ENCODE data around the gene TEX19. TPM values are rescaled to one million over a fixed set of nuclear protein-coding genes. Genes with fewer than 3 reads are reported as not detected.
"Not testable (repeated sequence)": the region's sequence is repeated elsewhere in the genome, so short reads cannot be mapped to it uniquely, and the experiment has no call there.

The TEX19 gene
- total and polyA plus RNA-seq, 9 donors, result 0.07 to 0.17 (median 0.09) TPM; not detected in 1

DNA sequence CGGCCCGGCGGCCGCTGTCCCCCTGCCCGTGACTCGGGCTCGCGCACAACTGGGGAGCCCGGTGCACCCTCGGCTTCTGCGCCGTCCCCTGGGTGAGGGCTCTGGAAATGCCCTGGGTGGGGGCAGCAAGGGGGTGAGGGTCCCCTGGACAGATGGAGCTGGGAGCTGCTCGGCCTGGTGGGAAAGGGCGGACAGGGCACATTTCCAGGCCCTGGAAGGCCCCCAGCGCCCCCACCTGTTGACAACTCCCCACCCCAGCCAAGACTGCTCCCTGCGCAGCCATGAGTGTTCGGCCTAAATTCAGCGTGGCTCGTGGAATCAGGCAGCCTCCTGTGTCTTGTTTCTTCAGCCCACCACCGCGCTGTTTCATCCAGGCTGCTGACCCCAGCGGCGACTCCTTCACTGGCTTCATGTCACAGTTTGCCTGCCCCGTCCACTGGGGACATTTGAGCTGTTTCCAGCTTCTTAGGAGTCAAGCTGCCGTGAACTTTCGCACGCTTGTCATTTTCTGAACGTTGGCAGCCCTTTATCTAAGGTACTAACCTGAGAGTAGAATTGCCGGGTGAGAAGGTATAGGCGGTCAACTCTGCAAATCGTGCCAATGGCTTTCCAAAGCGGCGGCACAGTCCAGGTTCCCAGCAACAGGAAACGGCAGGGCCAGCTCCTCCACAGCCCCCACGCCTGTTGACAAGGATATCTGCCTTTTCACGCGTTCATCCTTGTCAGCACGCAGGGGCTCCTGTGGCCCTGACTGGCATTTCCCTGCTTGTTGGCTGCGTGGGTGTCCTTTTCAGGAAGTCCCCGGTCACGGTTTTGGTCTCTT is 13.4 kb downstream of the TEX19 start:
- peak overlapping the region; percentile 50 for H3K4me3 ChIP-seq (ENCODE audit: low read length)
- H3K36me3 ChIP-seq (ENCODE audit: control insufficient read depth, insufficient read depth, low read length), result peaks cover 4% of the 10 kb centered on the region
- no peak for DNase-seq
- H3K9me3 ChIP-seq (replicated peaks; ENCODE audit: control insufficient read depth, low read depth, low read length), result no peaks in the 10 kb centered on the region
- H3K4me1 ChIP-seq (ENCODE audit: control insufficient read depth, insufficient read depth, low read length), result peaks cover 18% of the 10 kb centered on the region
- peak overlapping the region; percentile 42 for H3K27ac ChIP-seq (ENCODE audit: low read length)
- 55% methylated on average over 31 of the region's 41 CpGs for WGBS (ENCODE audit: insufficient coverage)
- H3K27me3 ChIP-seq (ENCODE audit: control insufficient read depth, insufficient read depth, low read length), result peaks cover 65% of the 10 kb centered on the region

GRCh38 chr17:82373072-82373452 is 14.0 kb downstream of the TEX19 start:
- peak overlapping the region; percentile 50 for H3K4me3 ChIP-seq (ENCODE audit: low read length)
- not testable (repeated sequence) for DNase-seq; H3K9me3 ChIP-seq (replicated peaks; ENCODE audit: control insufficient read depth, low read depth, low read length); H3K36me3 ChIP-seq (ENCODE audit: control insufficient read depth, insufficient read depth, low read length); H3K27ac ChIP-seq (ENCODE audit: low read length)
- H3K4me1 ChIP-seq (ENCODE audit: control insufficient read depth, insufficient read depth, low read length), result peaks cover 20% of the 10 kb centered on the region
- 91% methylated on average over 9 of the region's 10 CpGs for WGBS (ENCODE audit: insufficient coverage)
- H3K27me3 ChIP-seq (ENCODE audit: control insufficient read depth, insufficient read depth, low read length), result peaks cover 64% of the 10 kb centered on the region

- Histone ChIP-seq H3K4me3 (ENCODE audit: low read length) (no peak overlapping the region), H3K27ac (ENCODE audit: low read length) (no peak overlapping the region), H3K9me3 (replicated peaks; ENCODE audit: control insufficient read depth, low read depth, low read length) (no peaks in the 10 kb centered on the region), H3K4me1 (ENCODE audit: control insufficient read depth, insufficient read depth, low read length) (peaks cover 27% of the 10 kb centered on the region), H3K36me3 (ENCODE audit: control insufficient read depth, insufficient read depth, low read length) (peaks cover 4% of the 10 kb centered on the region), H3K27me3 (ENCODE audit: control insufficient read depth, insufficient read depth, low read length) (peaks cover 71% of the 10 kb centered on the region)
- no peak for DNase-seq
- WGBS (ENCODE audit: insufficient coverage), result 86% methylated on average over 33 of the region's 37 CpGs
These were observed 14.9 kb downstream of the TEX19 start for GRCh38 chr17:82373731-82374625.

GRCh38 chr17:82374626-82375331 is 15.7 kb downstream of the TEX19 start:
- no peak for DNase-seq
- H3K36me3 ChIP-seq (ENCODE audit: control insufficient read depth, insufficient read depth, low read length), result peaks cover 4% of the 10 kb centered on the region
- H3K4me3 ChIP-seq (ENCODE audit: low read length), result no peak overlapping the region
- 34% methylated on average over 79 of the region's 79 CpGs for WGBS (ENCODE audit: insufficient coverage)
- H3K27ac ChIP-seq (ENCODE audit: low read length), result no peak overlapping the region
- peaks cover 67% of the 10 kb centered on the region for H3K27me3 ChIP-seq (ENCODE audit: control insufficient read depth, insufficient read depth, low read length)
- peaks cover 32% of the 10 kb centered on the region for H3K4me1 ChIP-seq (ENCODE audit: control insufficient read depth, insufficient read depth, low read length)
- no peaks in the 10 kb centered on the region for H3K9me3 ChIP-seq (replicated peaks; ENCODE audit: control insufficient read depth, low read depth, low read length)

DNA sequence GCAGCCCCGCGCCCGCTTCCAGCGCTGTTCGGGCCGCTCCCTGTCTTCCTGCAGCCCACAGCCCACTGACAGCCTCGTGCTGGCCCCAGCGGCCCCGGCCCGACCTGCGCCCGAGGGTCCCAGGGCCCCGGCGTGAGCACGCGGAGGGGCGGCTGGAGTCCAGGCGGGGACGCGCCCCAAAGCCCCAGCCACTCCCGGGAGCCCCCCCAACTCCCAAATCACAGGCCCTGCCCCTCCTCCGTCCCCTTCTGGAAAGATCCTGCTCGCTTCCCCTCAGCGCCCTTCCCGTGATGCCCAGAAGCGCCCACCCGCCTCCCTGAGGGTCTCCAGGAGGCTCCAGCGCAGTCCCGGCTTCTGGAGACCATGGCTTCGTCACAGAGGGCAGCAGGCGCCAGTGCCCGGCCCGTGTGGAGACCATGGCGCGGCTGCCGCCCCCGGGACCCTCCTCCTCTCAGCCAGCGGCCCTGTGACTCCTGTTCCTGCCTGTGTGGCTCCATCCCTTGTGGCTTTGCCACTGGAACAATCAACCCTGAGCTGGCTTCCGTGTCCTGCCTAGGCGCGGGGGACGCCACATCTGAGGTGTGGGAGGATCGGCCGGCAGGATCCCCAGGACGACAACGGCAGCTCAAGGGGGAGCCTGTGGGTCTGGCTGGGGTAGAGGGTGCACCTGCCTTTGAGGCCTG is 16.5 kb downstream of the TEX19 start:
- DNase-seq, result no peak
- 60% methylated on average over 34 of the region's 46 CpGs for WGBS (ENCODE audit: insufficient coverage)
- H3K9me3 ChIP-seq (replicated peaks; ENCODE audit: control insufficient read depth, low read depth, low read length), result no peaks in the 10 kb centered on the region
- peaks cover 4% of the 10 kb centered on the region for H3K36me3 ChIP-seq (ENCODE audit: control insufficient read depth, insufficient read depth, low read length)
- H3K4me1 ChIP-seq (ENCODE audit: control insufficient read depth, insufficient read depth, low read length), result peaks cover 33% of the 10 kb centered on the region
- H3K27ac ChIP-seq (ENCODE audit: low read length), result no peak overlapping the region
- H3K4me3 ChIP-seq (ENCODE audit: low read length), result no peak overlapping the region
- H3K27me3 ChIP-seq (ENCODE audit: control insufficient read depth, insufficient read depth, low read length), result peaks cover 63% of the 10 kb centered on the region

GRCh38 chr17:82376042-82376730 is 17.1 kb downstream of the TEX19 start:
- 65% methylated on average over 14 of the region's 16 CpGs for WGBS (ENCODE audit: insufficient coverage)
- peaks cover 59% of the 10 kb centered on the region for H3K27me3 ChIP-seq (ENCODE audit: control insufficient read depth, insufficient read depth, low read length)
- DNase-seq, result no peak
- no peak overlapping the region for H3K4me3 ChIP-seq (ENCODE audit: low read length)
- no peak overlapping the region for H3K27ac ChIP-seq (ENCODE audit: low read length)
- peaks cover 31% of the 10 kb centered on the region for H3K4me1 ChIP-seq (ENCODE audit: control insufficient read depth, insufficient read depth, low read length)
- no peaks in the 10 kb centered on the region for H3K9me3 ChIP-seq (replicated peaks; ENCODE audit: control insufficient read depth, low read depth, low read length)
- peaks cover 4% of the 10 kb centered on the region for H3K36me3 ChIP-seq (ENCODE audit: control insufficient read depth, insufficient read depth, low read length)

DNA sequence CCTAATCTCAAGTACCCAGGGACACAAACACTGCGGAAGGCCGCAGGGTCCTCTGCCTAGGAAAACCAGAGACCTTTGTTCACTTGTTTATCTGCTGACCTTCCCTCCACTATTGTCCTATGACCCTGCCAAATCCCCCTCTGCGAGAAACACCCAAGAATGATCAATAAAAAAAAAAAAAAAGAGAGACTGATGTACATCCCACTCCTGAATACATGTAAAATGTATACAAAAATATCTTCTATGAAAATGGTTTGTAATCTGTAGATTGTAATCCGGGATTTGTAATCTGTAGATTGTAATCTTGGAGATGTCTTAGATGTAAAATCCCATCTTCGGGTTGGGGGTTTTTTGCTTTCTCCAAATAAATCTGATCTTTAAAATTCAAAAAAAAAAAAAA is 18.2 kb downstream of the TEX19 start:
- peaks cover 51% of the 10 kb centered on the region for H3K27me3 ChIP-seq (ENCODE audit: control insufficient read depth, insufficient read depth, low read length)
- no CpG with 5 or more reads among the region's 5 CpGs for WGBS (ENCODE audit: insufficient coverage)
- H3K27ac ChIP-seq (ENCODE audit: low read length), result not testable (repeated sequence)

DNA sequence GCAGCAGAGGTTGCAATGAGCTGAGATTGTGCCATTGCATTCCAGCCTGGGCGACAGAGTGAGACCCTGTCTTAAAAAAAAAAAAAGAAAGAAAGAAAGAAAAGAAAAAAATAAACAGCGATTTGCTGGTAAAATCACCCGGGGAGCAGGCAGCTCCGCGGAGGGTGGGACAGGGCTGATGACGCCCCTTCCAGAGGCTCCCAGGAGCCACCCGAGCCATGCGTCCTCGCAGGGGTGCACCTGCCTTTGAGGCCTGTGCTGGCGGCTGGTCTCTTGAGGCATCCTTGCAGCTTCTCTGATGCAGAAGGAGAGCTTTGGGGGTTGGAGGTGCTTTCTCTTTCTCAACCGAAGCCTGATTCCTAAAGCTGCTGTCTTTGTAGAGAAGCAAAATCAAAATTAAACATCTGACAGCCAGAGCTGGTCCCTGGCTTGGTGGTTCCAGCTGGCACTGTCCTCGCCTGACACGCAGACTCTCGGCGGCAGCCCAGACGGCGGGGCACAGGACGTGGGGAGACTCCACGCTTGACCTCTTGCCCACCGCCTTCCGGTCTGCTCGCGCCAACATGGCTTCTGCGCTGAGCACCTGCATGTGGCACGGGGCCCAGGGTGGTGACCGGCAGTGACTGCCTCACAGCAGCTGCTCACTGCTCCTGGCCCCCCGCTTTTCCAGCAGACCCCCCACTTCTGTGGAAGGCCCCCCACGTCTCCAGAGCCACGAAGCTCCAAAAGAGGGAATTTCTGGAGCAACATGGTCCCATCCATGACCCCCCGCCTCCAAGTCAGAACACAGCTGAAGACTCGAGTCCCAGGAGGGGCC is 19.1 kb downstream of the TEX19 start:
- Histone ChIP-seq H3K27ac (ENCODE audit: low read length) (no peak overlapping the region), H3K36me3 (ENCODE audit: control insufficient read depth, insufficient read depth, low read length) (peaks cover 4% of the 10 kb centered on the region), H3K4me1 (ENCODE audit: control insufficient read depth, insufficient read depth, low read length) (peaks cover 30% of the 10 kb centered on the region), H3K27me3 (ENCODE audit: control insufficient read depth, insufficient read depth, low read length) (peaks cover 45% of the 10 kb centered on the region), H3K9me3 (replicated peaks; ENCODE audit: control insufficient read depth, low read depth, low read length) (no peaks in the 10 kb centered on the region), H3K4me3 (ENCODE audit: low read length) (no peak overlapping the region)
- DNase-seq, result no peak
- 69% methylated on average over 26 of the region's 31 CpGs for WGBS (ENCODE audit: insufficient coverage)

More for the DNA sequence above, 18.2 kb downstream of the TEX19 start:
- H3K36me3 ChIP-seq (ENCODE audit: control insufficient read depth, insufficient read depth, low read length); H3K4me3 ChIP-seq (ENCODE audit: low read length); H3K9me3 ChIP-seq (replicated peaks; ENCODE audit: control insufficient read depth, low read depth, low read length); DNase-seq: not testable (repeated sequence)
- peaks cover 30% of the 10 kb centered on the region for H3K4me1 ChIP-seq (ENCODE audit: control insufficient read depth, insufficient read depth, low read length)

DNA sequence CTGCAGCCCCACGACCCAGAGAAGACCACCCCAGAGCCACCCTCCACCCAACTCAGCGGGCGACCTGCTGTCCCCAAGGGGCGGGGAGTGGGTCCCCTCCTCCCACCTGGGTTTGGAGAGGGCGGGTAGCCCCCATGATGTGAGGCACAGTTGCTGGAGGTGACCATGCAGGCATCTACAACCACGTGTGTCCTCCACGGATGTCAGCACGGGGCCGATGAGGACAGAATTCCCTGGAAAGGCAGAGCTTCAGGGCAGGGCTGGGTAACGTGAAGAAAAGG is 19.6 kb downstream of the TEX19 start:
- no peak overlapping the region for H3K27ac ChIP-seq (ENCODE audit: low read length)
- WGBS (ENCODE audit: insufficient coverage), result 69% methylated on average over 9 of the region's 10 CpGs
- no peaks in the 10 kb centered on the region for H3K9me3 ChIP-seq (replicated peaks; ENCODE audit: control insufficient read depth, low read depth, low read length)
- no peak for DNase-seq
- peaks cover 4% of the 10 kb centered on the region for H3K36me3 ChIP-seq (ENCODE audit: control insufficient read depth, insufficient read depth, low read length)
- H3K4me1 ChIP-seq (ENCODE audit: control insufficient read depth, insufficient read depth, low read length), result peaks cover 34% of the 10 kb centered on the region
- H3K27me3 ChIP-seq (ENCODE audit: control insufficient read depth, insufficient read depth, low read length), result peaks cover 44% of the 10 kb centered on the region
- H3K4me3 ChIP-seq (ENCODE audit: low read length), result no peak overlapping the region

Data from muscle of leg (tissue), 11 donors.